HL-60 (cell line): ENCODE measurements around the gene ZNF598.

Source experiments
- DNase-seq, 2 experiments: peaks; one replicate each; pipeline ENCODE4 v3.0.0-alpha.2; 2010 to 2020; ENCODE audit warnings: low read depth in 1 of 2, low spot score in 1 of 2
- H3K27ac ChIP-seq: fragments of 250-450 bp; sonication (Bioruptor Pico); replicated peaks from 2 replicates; pipeline ENCODE4 v1.5.1; 2020; ENCODE audit warnings: mild to moderate bottlenecking, moderate library complexity
- H3K27me3 ChIP-seq: fragments of 250-450 bp; sonication (Bioruptor Pico); 2 replicates; pipeline ENCODE4 v1.5.1; 2021; ENCODE audit warnings: mild to moderate bottlenecking, moderate library complexity; ENCODE audit not compliant: insufficient read depth, poor library complexity, severe bottlenecking
- H3K4me3 ChIP-seq: replicated peaks from 2 replicates; pipeline ENCODE4 v1.5.1; 2011; ENCODE audit warnings: mild to moderate bottlenecking, control low read depth, low read length; ENCODE audit not compliant: insufficient read depth
- GABPA ChIP-seq: IDR thresholded peaks from 2 replicates; pipeline ENCODE4 v1.6.1; 2012; ENCODE audit warnings: low read depth
- POLR2AphosphoS5 ChIP-seq: IDR thresholded peaks from 2 replicates; pipeline ENCODE4 v1.6.1; 2012; ENCODE audit warnings: low read depth
- SPI1 ChIP-seq: IDR thresholded peaks from 2 replicates; pipeline ENCODE4 v1.6.1; 2012; ENCODE audit warnings: low read depth, mild to moderate bottlenecking, borderline replicate concordance
- TF ChIP-seq, protein P1 (sequence below): IDR thresholded peaks from one replicate; pipeline ENCODE4 v1.5.1; 2011; ENCODE audit warnings: low read length, control low read depth, inconsistent platforms; ENCODE audit not compliant: insufficient read depth
- TF ChIP-seq, protein P2 (sequence below): IDR thresholded peaks from 2 replicates; pipeline ENCODE4 v1.6.1; 2012; ENCODE audit warnings: low read depth; ENCODE audit not compliant: insufficient replicate concordance

Gene ZNF598

DNA sequence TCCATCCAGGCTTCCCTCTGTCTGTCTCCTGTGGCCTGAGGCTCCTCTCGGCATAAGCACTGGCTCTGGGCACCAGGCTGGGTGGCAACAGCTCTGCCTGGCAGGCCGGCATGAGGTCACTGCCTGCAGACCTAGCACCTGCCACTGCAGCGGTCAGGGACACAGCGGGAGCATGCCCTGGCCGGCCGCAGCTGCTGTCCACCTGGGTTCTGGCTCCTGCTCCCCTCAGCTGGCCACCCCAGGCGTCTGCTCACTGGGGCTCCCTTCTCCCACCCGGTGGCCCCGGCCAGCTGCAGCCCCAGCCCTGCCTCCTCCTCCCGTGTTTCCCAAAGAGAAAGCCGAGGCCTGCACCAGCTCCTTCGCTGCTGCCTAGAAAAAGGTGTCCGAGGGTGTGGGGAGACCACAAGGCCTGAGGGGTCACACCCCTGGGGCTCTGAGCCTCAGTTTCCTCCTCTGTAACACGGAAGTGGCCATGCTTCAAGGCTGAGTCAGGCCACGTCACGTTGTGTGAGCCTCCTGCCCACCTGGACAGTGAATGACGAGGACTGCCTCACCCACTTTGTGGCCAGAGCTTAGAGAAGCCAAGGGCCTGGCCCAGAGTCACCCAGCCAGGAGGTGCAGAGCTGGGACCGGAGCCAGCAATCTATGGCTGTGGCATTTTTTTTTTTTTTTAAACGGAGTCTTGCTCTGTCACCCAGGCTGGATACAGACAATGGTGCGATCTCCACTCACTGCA is 31.3 kb upstream of the ZNF598 start:
- DNase-seq = no peak
- Histone ChIP-seq H3K27me3 (no peaks in the 10 kb centered on the region), H3K27ac (no peak overlapping the region), H3K4me3 (no peak overlapping the region)
- TF ChIP-seq, protein P1, sequence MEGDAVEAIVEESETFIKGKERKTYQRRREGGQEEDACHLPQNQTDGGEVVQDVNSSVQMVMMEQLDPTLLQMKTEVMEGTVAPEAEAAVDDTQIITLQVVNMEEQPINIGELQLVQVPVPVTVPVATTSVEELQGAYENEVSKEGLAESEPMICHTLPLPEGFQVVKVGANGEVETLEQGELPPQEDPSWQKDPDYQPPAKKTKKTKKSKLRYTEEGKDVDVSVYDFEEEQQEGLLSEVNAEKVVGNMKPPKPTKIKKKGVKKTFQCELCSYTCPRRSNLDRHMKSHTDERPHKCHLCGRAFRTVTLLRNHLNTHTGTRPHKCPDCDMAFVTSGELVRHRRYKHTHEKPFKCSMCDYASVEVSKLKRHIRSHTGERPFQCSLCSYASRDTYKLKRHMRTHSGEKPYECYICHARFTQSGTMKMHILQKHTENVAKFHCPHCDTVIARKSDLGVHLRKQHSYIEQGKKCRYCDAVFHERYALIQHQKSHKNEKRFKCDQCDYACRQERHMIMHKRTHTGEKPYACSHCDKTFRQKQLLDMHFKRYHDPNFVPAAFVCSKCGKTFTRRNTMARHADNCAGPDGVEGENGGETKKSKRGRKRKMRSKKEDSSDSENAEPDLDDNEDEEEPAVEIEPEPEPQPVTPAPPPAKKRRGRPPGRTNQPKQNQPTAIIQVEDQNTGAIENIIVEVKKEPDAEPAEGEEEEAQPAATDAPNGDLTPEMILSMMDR = no peak
- no peak for TF ChIP-seq POLR2AphosphoS5
- TF ChIP-seq, protein P2, sequence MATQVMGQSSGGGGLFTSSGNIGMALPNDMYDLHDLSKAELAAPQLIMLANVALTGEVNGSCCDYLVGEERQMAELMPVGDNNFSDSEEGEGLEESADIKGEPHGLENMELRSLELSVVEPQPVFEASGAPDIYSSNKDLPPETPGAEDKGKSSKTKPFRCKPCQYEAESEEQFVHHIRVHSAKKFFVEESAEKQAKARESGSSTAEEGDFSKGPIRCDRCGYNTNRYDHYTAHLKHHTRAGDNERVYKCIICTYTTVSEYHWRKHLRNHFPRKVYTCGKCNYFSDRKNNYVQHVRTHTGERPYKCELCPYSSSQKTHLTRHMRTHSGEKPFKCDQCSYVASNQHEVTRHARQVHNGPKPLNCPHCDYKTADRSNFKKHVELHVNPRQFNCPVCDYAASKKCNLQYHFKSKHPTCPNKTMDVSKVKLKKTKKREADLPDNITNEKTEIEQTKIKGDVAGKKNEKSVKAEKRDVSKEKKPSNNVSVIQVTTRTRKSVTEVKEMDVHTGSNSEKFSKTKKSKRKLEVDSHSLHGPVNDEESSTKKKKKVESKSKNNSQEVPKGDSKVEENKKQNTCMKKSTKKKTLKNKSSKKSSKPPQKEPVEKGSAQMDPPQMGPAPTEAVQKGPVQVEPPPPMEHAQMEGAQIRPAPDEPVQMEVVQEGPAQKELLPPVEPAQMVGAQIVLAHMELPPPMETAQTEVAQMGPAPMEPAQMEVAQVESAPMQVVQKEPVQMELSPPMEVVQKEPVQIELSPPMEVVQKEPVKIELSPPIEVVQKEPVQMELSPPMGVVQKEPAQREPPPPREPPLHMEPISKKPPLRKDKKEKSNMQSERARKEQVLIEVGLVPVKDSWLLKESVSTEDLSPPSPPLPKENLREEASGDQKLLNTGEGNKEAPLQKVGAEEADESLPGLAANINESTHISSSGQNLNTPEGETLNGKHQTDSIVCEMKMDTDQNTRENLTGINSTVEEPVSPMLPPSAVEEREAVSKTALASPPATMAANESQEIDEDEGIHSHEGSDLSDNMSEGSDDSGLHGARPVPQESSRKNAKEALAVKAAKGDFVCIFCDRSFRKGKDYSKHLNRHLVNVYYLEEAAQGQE = no peak

DNA sequence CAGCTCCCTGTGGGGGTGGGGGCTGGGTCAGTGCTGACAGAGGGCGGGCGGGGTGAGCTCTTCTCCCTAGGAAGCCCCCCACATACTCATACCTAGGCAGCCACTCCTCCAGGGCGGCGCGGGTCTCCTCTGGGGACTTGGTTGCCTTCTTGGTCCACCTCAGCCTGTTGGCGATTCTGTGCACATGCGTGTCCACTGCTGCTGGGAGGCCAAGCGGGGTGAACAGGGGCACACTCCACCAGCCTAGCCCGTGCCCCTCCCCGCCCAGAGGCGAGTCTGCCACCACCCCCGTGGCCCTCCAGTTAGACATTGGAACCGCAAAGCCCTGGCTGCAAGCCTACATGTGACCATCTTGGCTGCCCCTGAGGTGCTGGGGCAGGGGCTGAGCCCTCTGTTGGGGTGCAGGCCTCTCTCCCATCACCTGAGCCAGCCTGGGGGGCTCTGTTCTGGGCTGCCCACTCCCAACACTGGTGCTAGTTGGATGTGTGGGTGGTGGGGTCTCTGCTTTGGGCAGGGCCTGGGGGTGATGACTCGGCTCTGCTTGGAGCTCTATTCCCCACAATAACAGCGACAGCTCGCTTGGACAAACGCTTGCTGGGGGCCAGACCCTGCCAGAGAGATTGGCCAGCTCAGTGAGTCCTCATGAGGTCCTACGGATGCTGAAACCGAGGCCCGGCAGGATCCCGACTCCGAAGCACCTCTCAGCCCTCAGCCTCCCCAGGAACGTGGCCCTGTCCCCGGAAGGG is 30.6 kb upstream of the ZNF598 start:
- TF ChIP-seq SPI1 = no peak
- TF ChIP-seq GABPA = no peak
- TF ChIP-seq, protein P2 = no peak
- TF ChIP-seq, protein P1 = no peak
- no peak for TF ChIP-seq POLR2AphosphoS5
- Histone ChIP-seq H3K27me3 (no peaks in the 10 kb centered on the region), H3K27ac (no peak overlapping the region), H3K4me3 (no peak overlapping the region)
- DNase-seq = no peak

- peak in 1 of 2 experiments; percentile 42 for DNase-seq
- Histone ChIP-seq H3K4me3 (no peak overlapping the region), H3K27ac (no peak overlapping the region), H3K27me3 (no peaks in the 10 kb centered on the region)
- peak; percentile 65; the same call in 1 of the 2 replicates for TF ChIP-seq SPI1
- TF ChIP-seq, protein P1 = no peak
Measured at GRCh38 chr16:2039274-2040031, 29.8 kb upstream of the ZNF598 start.
